K562 (cell line): ENCODE results near the gene CFAP221. TPM values are rescaled to one million over a fixed set of nuclear protein-coding genes. Genes with fewer than 3 reads are reported as not detected.

Source experiments
- ARID1B ChIP-seq: fragments of 450-650 bp; IDR thresholded peaks from 2 replicates; pipeline ENCODE4 v1.6.1; 2016; ENCODE audit warnings: antibody characterized with exemption, mild to moderate bottlenecking, inconsistent platforms
- ATF7 ChIP-seq: fragments of 450-650 bp; IDR thresholded peaks from 2 replicates; pipeline ENCODE4 v1.7.1; 2014; ENCODE audit warnings: mild to moderate bottlenecking, moderate library complexity
- CBFA2T3 ChIP-seq: fragments of 450-650 bp; IDR thresholded peaks from 2 replicates; pipeline ENCODE4 v1.6.1; 2017
- CREB3L1 ChIP-seq: fragments of 450-650 bp; IDR thresholded peaks from 2 replicates; pipeline ENCODE4 v1.6.1; 2014; ENCODE audit warnings: low read depth, mild to moderate bottlenecking, moderate library complexity, borderline replicate concordance
- EP400 ChIP-seq: fragments of 450-650 bp; IDR thresholded peaks from 2 replicates; pipeline ENCODE4 v1.6.1; 2017; ENCODE audit warnings: antibody characterized with exemption, mild to moderate bottlenecking, moderate library complexity
- FOXM1 ChIP-seq, 2 experiments: fragments of 450-650 bp in 1 of 2; sonication (generic) in 1 of 2; formaldehyde crosslinking in 1 of 2; IDR thresholded peaks; 2 replicates each; pipeline versions ENCODE4 v1.6.1 to v1.9.0; 2017 to 2022; ENCODE audit warnings: low read depth in 2 of 2, mild to moderate bottlenecking in 2 of 2, missing genetic modification reagents in 1 of 2, moderate library complexity in 1 of 2
- HSF4 ChIP-seq: fragments of 250-450 bp; sonication (Bioruptor Pico); IDR thresholded peaks from 2 replicates; pipeline ENCODE4 v2.1.2; 2022; ENCODE audit warnings: mild to moderate bottlenecking, moderate library complexity, borderline replicate concordance
- JUNB ChIP-seq: fragments of 450-650 bp; formaldehyde crosslinking; conservative IDR thresholded peaks from 2 replicates; pipeline ENCODE4 v1.4.0; 2020; ENCODE audit warnings: mild to moderate bottlenecking
- JUND ChIP-seq, 2 experiments: IDR thresholded peaks; 2 replicates in 1 of 2; 3 replicates in 1 of 2; pipeline ENCODE4 v1.6.1; 2011; ENCODE audit warnings: borderline replicate concordance in 2 of 2, low read depth in 2 of 2, low read length in 2 of 2, improper control_type of control experiment in 1 of 2, missing biosample characterization in 1 of 2, missing genetic modification characterization in 1 of 2, missing genetic modification reagents in 1 of 2
- KDM5B ChIP-seq: fragments of 200-600 bp; sonication (generic); IDR thresholded peaks from 2 replicates; pipeline ENCODE4 v1.6.1; 2012; ENCODE audit warnings: low read depth, mild to moderate bottlenecking, moderate library complexity, low read length, control low read depth, inconsistent platforms; ENCODE audit not compliant: insufficient replicate concordance
- KLF16 ChIP-seq: IDR thresholded peaks from 2 replicates; pipeline ENCODE4 v1.6.1; 2016; ENCODE audit warnings: antibody characterized with exemption
- MYC ChIP-seq, 2 experiments: fragments of 250-450 bp in 1 of 2; sonication (Bioruptor Pico) in 1 of 2; IDR thresholded peaks; 2 replicates each; pipeline versions ENCODE4 v1.5.1 to v1.6.1; 2012 to 2021; ENCODE audit warnings: low read depth in 2 of 2, borderline replicate concordance in 1 of 2, improper control_type of control experiment in 1 of 2, low read length in 1 of 2, mild to moderate bottlenecking in 1 of 2, moderate library complexity in 1 of 2
- POU5F1 ChIP-seq: fragments of 150-350 bp; IDR thresholded peaks from 2 replicates; pipeline ENCODE4 v1.6.1; 2014; ENCODE audit warnings: borderline replicate concordance, low read length, low read depth, mild to moderate bottlenecking; ENCODE audit not compliant: partially characterized antibody
- RB1 ChIP-seq: fragments of 450-650 bp; IDR thresholded peaks from 2 replicates; pipeline ENCODE4 v1.6.1; 2017; ENCODE audit warnings: low read depth, mild to moderate bottlenecking
- RBM34 ChIP-seq: fragments of 200-400 bp; formaldehyde crosslinking; IDR thresholded peaks from 2 replicates; pipeline ENCODE4 v1.6.1; 2018; ENCODE audit warnings: low read length, borderline replicate concordance; ENCODE audit not compliant: insufficient read depth
- TCFL5 ChIP-seq: fragments of 250-450 bp; sonication (Bioruptor Pico); conservative IDR thresholded peaks from 2 replicates; pipeline ENCODE4 v1.6.1; 2021; ENCODE audit warnings: mild to moderate bottlenecking, moderate library complexity, matching md5 sums
- ZFPM2 ChIP-seq: fragments of 250-450 bp; sonication (Bioruptor Pico); IDR thresholded peaks from 2 replicates; pipeline ENCODE4 v1.5.1; 2022; ENCODE audit warnings: mild to moderate bottlenecking
- ZNF507 ChIP-seq: conservative IDR thresholded peaks from 2 replicates; pipeline ENCODE4 v1.6.1; 2017; ENCODE audit warnings: missing genetic modification characterization, missing compliant biosample characterization
- ZNF639 ChIP-seq, 2 experiments: fragments of 200-800 bp in 1 of 2; sonication (Bioruptor generic) in 1 of 2; sonication (generic) in 1 of 2; formaldehyde crosslinking in 1 of 2; IDR thresholded peaks in 1 of 2; conservative IDR thresholded peaks in 1 of 2; 2 replicates each; pipeline versions ENCODE4 v1.5.0 to v1.6.1; 2016 to 2020; ENCODE audit warnings: missing compliant biosample characterization in 1 of 2, missing genetic modification characterization in 1 of 2, missing genetic modification reagents in 1 of 2
- ZNF644 ChIP-seq: fragments of 200-800 bp; sonication (Bioruptor generic); IDR thresholded peaks from 2 replicates; pipeline ENCODE4 v1.6.1; 2016; ENCODE audit warnings: low read depth, missing genetic modification characterization, missing compliant biosample characterization
- ZNF655 ChIP-seq: fragments of 250-450 bp; sonication (Bioruptor Pico); IDR thresholded peaks from 2 replicates; pipeline ENCODE4 v1.5.0; 2021
- polyA plus RNA-seq, 8 experiments: library from polyadenylated mRNA; depleted of rRNA in 4 of 8; stranded (reverse) in 5 of 8; unstranded in 3 of 8; fragments of >200 nt; fragmentation: Nextera tagmentation in 2 of 8; fragmentation: Illumina TruSeq in 1 of 8; extraction: Ambion mirVana in 2 of 8; extraction: Trizol in 1 of 8; gene quantifications; 2 replicates each; pipeline versions ENCODE4 v1.2.1 to v1.2.3, GENCODE V29; 2011 to 2014; ENCODE audit warnings: inconsistent platforms in 1 of 8, missing spikeins in 1 of 8
- total RNA-seq, 7 experiments: library from RNA; depleted of rRNA in 6 of 7; stranded (reverse); fragments of >200 nt in 6 of 7; fragmentation: Illumina TruSeq in 2 of 7; extraction: Trizol in 2 of 7; gene quantifications; 2 replicates each; pipeline versions ENCODE4 v1.2.1 to v1.2.3, GENCODE V29; 2011 to 2021; ENCODE audit warnings: low replicate concordance in 1 of 7
- TF ChIP-seq, protein P1 (sequence below): fragments of 450-650 bp; IDR thresholded peaks from 2 replicates; pipeline ENCODE4 v1.6.1; 2016; ENCODE audit warnings: borderline replicate concordance

Gene CFAP221
- total and polyA plus RNA-seq, 9 of the 15 experiments (the other 6 are each of a cell fraction or from before 2014, with no cell fraction given): 0.09 to 1.4 (median 0.65) TPM

DNA sequence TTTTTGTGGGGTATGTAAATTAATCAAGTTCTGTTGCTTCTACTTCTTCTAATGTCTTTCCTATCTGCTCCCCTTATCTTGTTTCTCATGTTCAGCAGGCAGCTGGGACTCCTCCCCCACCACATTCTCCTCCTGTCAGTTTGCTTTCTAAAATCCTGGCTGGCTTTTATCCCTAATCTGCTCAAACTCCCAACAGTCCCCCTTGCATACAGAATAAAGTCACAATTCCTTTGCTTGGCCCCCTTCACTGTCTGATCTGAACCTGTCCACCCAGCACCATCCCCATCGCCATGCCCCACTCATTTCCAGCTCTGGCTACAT, 2.2 kb downstream of the CFAP221 start (continued):
- TF ChIP-seq ZNF507 (no peak), CREB3L1 (no peak), ATF7 (no peak), MYC (IDR thresholded peaks at IDR 0.05; ENCODE audit: low read depth, low read length) (0 out of 2 replicates have a peak, but pooled peaks have one; percentile 21), MYC (CRISPR knock-in tag; IDR thresholded peaks at IDR 0.05; ENCODE audit: borderline replicate concordance, low read depth) (no peak), TCFL5 (CRISPR knock-in tag) (no peak), HSF4 (CRISPR knock-in tag) (no peak), KLF16 (0 out of 2 replicates have a peak, but pooled peaks have one; percentile 9), RB1 (no peak), ARID1B (peak; percentile 71), JUND (IDR thresholded peaks at IDR 0.05; ENCODE audit: borderline replicate concordance, low read depth, low read length) (peak; percentile 18; the same call in 1 of the 2 replicates), JUND (tag; IDR thresholded peaks at IDR 0.05; ENCODE audit: borderline replicate concordance, low read depth, low read length) (no peak), ZNF655 (CRISPR knock-in tag) (no peak), JUNB (CRISPR knock-in tag) (no peak), EP400 (0 out of 2 replicates have a peak, but pooled peaks have one; percentile 24), CBFA2T3 (peak; percentile 44; the same call in 1 of the 2 replicates), KDM5B (no peak), POU5F1 (no peak), ZNF644 (no peak), RBM34 (no peak), FOXM1 (IDR thresholded peaks at IDR 0.05; ENCODE audit: low read depth) (no peak), FOXM1 (CRISPR knock-in tag; IDR thresholded peaks at IDR 0.05; ENCODE audit: low read depth) (no peak), ZNF639 (CRISPR knock-in tag; conservative IDR thresholded peaks at IDR 0.05 in 1 of 2, IDR thresholded peaks at IDR 0.05 in 1 of 2) (no peak), ZFPM2 (CRISPR knock-in tag) (no peak)
- TF ChIP-seq, protein P1, sequence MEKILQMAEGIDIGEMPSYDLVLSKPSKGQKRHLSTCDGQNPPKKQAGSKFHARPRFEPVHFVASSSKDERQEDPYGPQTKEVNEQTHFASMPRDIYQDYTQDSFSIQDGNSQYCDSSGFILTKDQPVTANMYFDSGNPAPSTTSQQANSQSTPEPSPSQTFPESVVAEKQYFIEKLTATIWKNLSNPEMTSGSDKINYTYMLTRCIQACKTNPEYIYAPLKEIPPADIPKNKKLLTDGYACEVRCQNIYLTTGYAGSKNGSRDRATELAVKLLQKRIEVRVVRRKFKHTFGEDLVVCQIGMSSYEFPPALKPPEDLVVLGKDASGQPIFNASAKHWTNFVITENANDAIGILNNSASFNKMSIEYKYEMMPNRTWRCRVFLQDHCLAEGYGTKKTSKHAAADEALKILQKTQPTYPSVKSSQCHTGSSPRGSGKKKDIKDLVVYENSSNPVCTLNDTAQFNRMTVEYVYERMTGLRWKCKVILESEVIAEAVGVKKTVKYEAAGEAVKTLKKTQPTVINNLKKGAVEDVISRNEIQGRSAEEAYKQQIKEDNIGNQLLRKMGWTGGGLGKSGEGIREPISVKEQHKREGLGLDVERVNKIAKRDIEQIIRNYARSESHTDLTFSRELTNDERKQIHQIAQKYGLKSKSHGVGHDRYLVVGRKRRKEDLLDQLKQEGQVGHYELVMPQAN: no peak
